ENCODE measurements around the gene LIMS1. TPM values are rescaled to one million over a fixed set of nuclear protein-coding genes. Genes with fewer than 3 reads are reported as not detected.

LIMS1 gene
- total RNA-seq, 6 donors from 2014 or later = 51.3 to 148 (median 87.7) TPM

GRCh38 chr2:108616318-108616717, 82.0 kb downstream of the LIMS1 start:
- ATAC-seq (ENCODE audit: low FRiP score in 2 of 2) (no peak), DNase-seq (no peak)
- Histone ChIP-seq H3K9me3 (no peaks in the 10 kb centered on the region), H3K4me3 (no peak overlapping the region), H3K27me3 (no peaks in the 10 kb centered on the region), H3K36me3 (no peaks in the 10 kb centered on the region), H3K27ac (peak overlapping the region in 3 of 4 donors; percentile 5 to 7 (median 5)), H3K4me1 (peaks cover 67 to 94% (median 81%) of the 10 kb centered on the region in 4 donors)
- no peak for TF ChIP-seq CTCF (IDR thresholded peaks at IDR 0.05)
- no peak for TF ChIP-seq POLR2A (IDR thresholded peaks at IDR 0.05)
- TF ChIP-seq EP300 (IDR thresholded peaks at IDR 0.05) = no peak
- no peak for TF ChIP-seq POLR2AphosphoS5 (IDR thresholded peaks at IDR 0.05)
- WGBS, 2 donors = 87 to 92% methylated on average over 5 of the region's 5 CpGs

DNA sequence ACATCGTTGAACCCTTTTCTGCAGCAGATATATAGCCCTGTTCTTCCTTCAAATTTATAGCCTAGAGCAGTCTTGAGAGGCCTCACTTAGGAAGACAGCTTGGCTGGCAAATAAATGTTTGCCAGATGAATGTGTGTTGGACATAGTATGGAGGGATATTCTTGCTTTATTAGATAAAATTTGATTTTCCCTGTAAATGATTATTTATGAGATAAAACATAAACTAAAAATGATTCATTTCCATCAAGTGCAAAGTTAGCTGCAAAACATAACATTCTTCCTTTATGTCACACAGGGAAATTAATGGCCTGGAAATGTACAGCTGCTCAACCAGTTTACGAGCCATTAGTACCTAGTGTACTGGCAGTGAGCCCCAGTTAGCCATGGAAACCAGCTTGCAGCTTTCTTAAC, 82.5 kb downstream of the LIMS1 start:
- no peaks in the 10 kb centered on the region for H3K9me3 ChIP-seq
- no peaks in the 10 kb centered on the region for H3K27me3 ChIP-seq
- no peaks in the 10 kb centered on the region for H3K36me3 ChIP-seq
- no peak overlapping the region for H3K4me3 ChIP-seq
- peaks cover 70 to 96% (median 82%) of the 10 kb centered on the region in 4 donors for H3K4me1 ChIP-seq
- 41 to 65% methylated on average over 2 of the region's 2 CpGs for WGBS, 2 donors
- TF ChIP-seq CTCF (IDR thresholded peaks at IDR 0.05) = no peak
- no peak for TF ChIP-seq EP300 (IDR thresholded peaks at IDR 0.05)
- no peak for TF ChIP-seq POLR2A (IDR thresholded peaks at IDR 0.05)
- no peak for TF ChIP-seq POLR2AphosphoS5 (IDR thresholded peaks at IDR 0.05)
- ATAC-seq (ENCODE audit: low FRiP score in 2 of 2) (no peak), DNase-seq (peak in 1 of 2 donors; percentile 65)
- H3K27ac ChIP-seq = peak overlapping the region in 3 of 4 donors; percentile 5 to 7 (median 5)

DNA sequence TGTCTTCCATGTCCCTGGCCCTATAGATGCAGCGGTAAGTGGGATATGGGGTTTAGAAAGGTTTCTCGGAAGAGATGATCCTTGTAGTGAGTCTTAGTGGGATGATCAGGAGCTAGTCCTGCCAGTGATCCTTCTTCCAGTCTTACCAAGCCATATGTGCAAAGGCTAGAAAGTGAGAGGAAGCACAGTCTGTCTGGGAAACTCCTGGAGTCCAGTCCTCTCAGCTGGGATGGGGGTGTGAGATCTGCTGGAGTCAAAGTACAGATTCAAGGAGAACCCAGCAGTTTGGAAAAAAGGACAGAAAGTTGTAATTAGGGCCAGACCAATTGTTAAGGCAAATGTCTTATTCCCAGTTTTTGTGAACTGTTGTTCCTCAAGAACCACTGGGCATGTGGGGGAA, 83.3 kb downstream of the LIMS1 start:
- ATAC-seq (ENCODE audit: low FRiP score in 2 of 2) = no peak
- 91 to 96% methylated on average over 2 of the region's 2 CpGs for WGBS, 2 donors
- H3K27ac ChIP-seq = peak overlapping the region; percentile 21 to 79 (median 56)
- no peaks in the 10 kb centered on the region for H3K36me3 ChIP-seq
- H3K9me3 ChIP-seq = no peaks in the 10 kb centered on the region
- DNase-seq = no peak
- no peak overlapping the region for H3K4me3 ChIP-seq
- H3K4me1 ChIP-seq = peaks cover 76 to 95% (median 81%) of the 10 kb centered on the region in 4 donors
- no peaks in the 10 kb centered on the region for H3K27me3 ChIP-seq
- no peak for TF ChIP-seq POLR2A (IDR thresholded peaks at IDR 0.05)
- no peak for TF ChIP-seq POLR2AphosphoS5 (IDR thresholded peaks at IDR 0.05)
- TF ChIP-seq EP300 (IDR thresholded peaks at IDR 0.05) = no peak
- no peak for TF ChIP-seq CTCF (IDR thresholded peaks at IDR 0.05)

DNA sequence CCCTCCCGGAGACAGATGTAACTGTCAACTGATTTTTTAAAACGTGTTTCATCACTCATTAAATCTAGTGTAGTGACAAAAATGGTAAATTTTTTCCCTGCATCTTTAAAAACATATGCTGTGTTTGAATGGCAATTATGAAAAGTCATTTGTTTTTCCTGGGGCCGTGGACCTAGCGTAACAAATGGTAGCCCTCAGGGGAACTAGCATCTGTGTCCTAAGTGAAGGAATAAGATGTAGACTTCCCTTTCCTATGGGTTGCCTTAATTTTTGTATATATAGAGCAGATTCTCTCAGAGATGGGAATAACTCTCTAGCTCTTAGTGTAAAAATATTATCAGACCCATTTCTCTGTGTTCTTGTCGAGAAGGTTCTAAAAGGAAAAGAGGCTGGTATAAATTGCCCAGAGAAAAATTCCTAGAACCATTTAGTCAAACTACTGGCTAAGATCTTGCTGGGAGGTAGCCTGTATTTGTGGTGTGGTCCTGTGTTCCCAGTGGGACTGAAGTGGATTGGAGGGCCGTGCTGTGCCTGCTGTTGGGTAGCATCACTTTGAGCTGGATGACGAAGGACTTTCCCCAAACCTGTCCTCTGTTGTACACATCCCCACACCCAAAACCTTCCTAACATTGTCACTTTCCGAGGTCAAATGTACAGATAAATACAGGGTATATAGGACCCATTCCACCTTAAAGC, 85.8 kb downstream of the LIMS1 start:
- H3K27ac ChIP-seq = peak overlapping the region; percentile 67 to 79 (median 70)
- TF ChIP-seq POLR2A (IDR thresholded peaks at IDR 0.05) = no peak
- no peak for TF ChIP-seq POLR2AphosphoS5 (IDR thresholded peaks at IDR 0.05)
- TF ChIP-seq EP300 (IDR thresholded peaks at IDR 0.05) = no peak
- TF ChIP-seq CTCF (IDR thresholded peaks at IDR 0.05) = no peak
- H3K4me3 ChIP-seq = no peak overlapping the region
- H3K9me3 ChIP-seq = no peaks in the 10 kb centered on the region
- no peak for DNase-seq
- H3K36me3 ChIP-seq = no peaks in the 10 kb centered on the region
- no peaks in the 10 kb centered on the region for H3K27me3 ChIP-seq
- peaks cover 62 to 93% (median 80%) of the 10 kb centered on the region in 4 donors for H3K4me1 ChIP-seq
- WGBS, 2 donors = 60 to 66% methylated on average over 8 of the region's 8 CpGs
- ATAC-seq (ENCODE audit: low FRiP score in 2 of 2) = no peak

GRCh38 chr2:108620656-108621055, 86.4 kb downstream of the LIMS1 start:
- no peaks in the 10 kb centered on the region for H3K36me3 ChIP-seq
- 19 to 24% methylated on average over 3 of the region's 3 CpGs for WGBS, 2 donors
- peak overlapping the region; percentile 67 to 79 (median 70) for H3K27ac ChIP-seq
- H3K27me3 ChIP-seq = no peaks in the 10 kb centered on the region
- peaks cover 61 to 93% (median 79%) of the 10 kb centered on the region in 4 donors for H3K4me1 ChIP-seq
- no peak for ATAC-seq (ENCODE audit: low FRiP score in 2 of 2)
- no peak for DNase-seq
- H3K4me3 ChIP-seq = no peak overlapping the region
- H3K9me3 ChIP-seq = no peaks in the 10 kb centered on the region
- TF ChIP-seq EP300 (IDR thresholded peaks at IDR 0.05) (no peak), POLR2A (IDR thresholded peaks at IDR 0.05) (no peak), POLR2AphosphoS5 (IDR thresholded peaks at IDR 0.05) (no peak), CTCF (IDR thresholded peaks at IDR 0.05) (no peak)
